Keratinocyte (primary cell): ENCODE measurements around the gene DGKZ.

ENCODE experiments used
- CTCF ChIP-seq, 3 experiments: IDR thresholded peaks in 1 of 3; conservative IDR thresholded peaks in 1 of 3; optimal IDR thresholded peaks in 1 of 3; 2 replicates in 2 of 3; 3 replicates in 1 of 3; pipeline versions ENCODE3 to v1.5.1; 2011; ENCODE audit warnings: low read length in 3 of 3, mild to moderate bottlenecking in 3 of 3, moderate library complexity in 2 of 3, control low read depth in 1 of 3, inconsistent platforms in 1 of 3; ENCODE audit not compliant: insufficient read depth in 2 of 3; ENCODE audit errors: extremely low read depth in 1 of 3
- EZH2 ChIP-seq: IDR thresholded peaks from one replicate; pipeline ENCODE4 v1.6.1; 2012; ENCODE audit warnings: inconsistent platforms, mild to moderate bottlenecking, low read length, moderate library complexity

- no peak for TF ChIP-seq CTCF (optimal IDR thresholded peaks at IDR 0.05 in 1 of 3, IDR thresholded peaks at IDR 0.05 in 1 of 3, conservative IDR thresholded peaks at IDR 0.05 in 1 of 3; ENCODE audit: extremely low read depth in 1 of 3, insufficient read depth in 2 of 3, low read length in 3 of 3)
- peak; percentile 67 for TF ChIP-seq EZH2
These were observed 14.5 kb upstream of the DGKZ start for GRCh38 chr11:46332568-46333393.
